ENCODE measurements around the gene LTBP3.
A peak's percentile ranks its signal among the peaks of the same experiment; 100 is the strongest.
"Not testable (repeated sequence)": the region's sequence is repeated elsewhere in the genome, so short reads cannot be mapped to it uniquely, and the experiment has no call there.

LTBP3 gene

GRCh38 chr11:65571420-65571819 lies 13.3 kb upstream of the LTBP3 start:
- peak overlapping the region; percentile 86 to 95 for H3K9ac ChIP-seq (ENCODE audit: low read length in 2 of 2)
- H3K4me3 ChIP-seq (ENCODE audit: low read length in 2 of 2): peak overlapping the region; percentile 96

GRCh38 chr11:65569973-65570918 lies 12.1 kb upstream of the LTBP3 start, which contains the start of gene ZNRD2:
ZNRD2 (plus strand) TSS chr11:65570477; CDS start chr11:65570492, 15 bp downstream.
- Histone ChIP-seq H3K27me3 (ENCODE audit: control insufficient read depth in 1 of 2, insufficient read depth in 2 of 2, low read length in 2 of 2) (no peaks in the 10 kb centered on the region), H3K9me3 (ENCODE audit: control insufficient read depth in 2 of 2, low read length in 2 of 2) (no peaks in the 10 kb centered on the region), H3K27ac (ENCODE audit: low read length) (peak within 1 kb of the TSS; percentile 92), H3K9ac (ENCODE audit: low read length in 2 of 2) (peak within 1 kb of the TSS; percentile 86 to 95), H3K4me3 (ENCODE audit: low read length in 2 of 2) (peak within 1 kb of the TSS; percentile 96), H3K36me3 (ENCODE audit: control insufficient read depth in 2 of 2, insufficient read depth in 2 of 2, low read length in 2 of 2) (peaks cover 5 to 7% of the 10 kb centered on the region in 2 donors), H3K4me1 (ENCODE audit: control insufficient read depth, insufficient read depth, low read length) (peaks cover 65% of the 10 kb centered on the region)

More at GRCh38 chr11:65571420-65571819, 13.3 kb upstream of the LTBP3 start:
- Histone ChIP-seq H3K27me3 (ENCODE audit: control insufficient read depth in 1 of 2, insufficient read depth in 2 of 2, low read length in 2 of 2) (no peaks in the 10 kb centered on the region), H3K9me3 (ENCODE audit: control insufficient read depth in 2 of 2, low read length in 2 of 2) (no peaks in the 10 kb centered on the region), H3K36me3 (ENCODE audit: control insufficient read depth in 2 of 2, insufficient read depth in 2 of 2, low read length in 2 of 2) (peaks cover 5 to 7% of the 10 kb centered on the region in 2 donors), H3K27ac (ENCODE audit: low read length) (peak overlapping the region; percentile 92), H3K4me1 (ENCODE audit: control insufficient read depth, insufficient read depth, low read length) (peaks cover 70% of the 10 kb centered on the region)

GRCh38 chr11:65569164-65569972 lies 11.2 kb upstream of the LTBP3 start:
- Histone ChIP-seq H3K4me1 (ENCODE audit: control insufficient read depth, insufficient read depth, low read length) (peaks cover 58% of the 10 kb centered on the region), H3K9ac (ENCODE audit: low read length in 2 of 2) (peak overlapping the region; percentile 86 to 95), H3K36me3 (ENCODE audit: control insufficient read depth in 2 of 2, insufficient read depth in 2 of 2, low read length in 2 of 2) (peaks cover 5 to 7% of the 10 kb centered on the region in 2 donors)

GRCh38 chr11:65565624-65566453 lies 7.7 kb upstream of the LTBP3 start:
- Histone ChIP-seq H3K27me3 (ENCODE audit: control insufficient read depth in 1 of 2, insufficient read depth in 2 of 2, low read length in 2 of 2) (no peaks in the 10 kb centered on the region), H3K36me3 (ENCODE audit: control insufficient read depth in 2 of 2, insufficient read depth in 2 of 2, low read length in 2 of 2) (peaks cover 3 to 7% of the 10 kb centered on the region in 2 donors), H3K4me3 (ENCODE audit: low read length in 2 of 2) (no peak overlapping the region), H3K9ac (ENCODE audit: low read length in 2 of 2) (no peak overlapping the region), H3K4me1 (ENCODE audit: control insufficient read depth, insufficient read depth, low read length) (peaks cover 36% of the 10 kb centered on the region), H3K27ac (ENCODE audit: low read length) (peak overlapping the region; percentile 41), H3K9me3 (ENCODE audit: control insufficient read depth in 2 of 2, low read length in 2 of 2) (no peaks in the 10 kb centered on the region)

More at GRCh38 chr11:65569164-65569972, 11.2 kb upstream of the LTBP3 start:
- no peaks in the 10 kb centered on the region for H3K9me3 ChIP-seq (ENCODE audit: control insufficient read depth in 2 of 2, low read length in 2 of 2)
- no peaks in the 10 kb centered on the region for H3K27me3 ChIP-seq (ENCODE audit: control insufficient read depth in 1 of 2, insufficient read depth in 2 of 2, low read length in 2 of 2)
- H3K4me3 ChIP-seq (ENCODE audit: low read length in 2 of 2): peak overlapping the region; percentile 96
- peak overlapping the region; percentile 92 for H3K27ac ChIP-seq (ENCODE audit: low read length)

GRCh38 chr11:65564879-65565559 lies 6.9 kb upstream of the LTBP3 start:
- Histone ChIP-seq H3K4me1 (ENCODE audit: control insufficient read depth, insufficient read depth, low read length) (peaks cover 39% of the 10 kb centered on the region), H3K27ac (ENCODE audit: low read length) (peak overlapping the region; percentile 41)
- H3K4me3 ChIP-seq (ENCODE audit: low read length in 2 of 2); H3K9ac ChIP-seq (ENCODE audit: low read length in 2 of 2); H3K36me3 ChIP-seq (ENCODE audit: control insufficient read depth in 2 of 2, insufficient read depth in 2 of 2, low read length in 2 of 2); H3K9me3 ChIP-seq (ENCODE audit: control insufficient read depth in 2 of 2, low read length in 2 of 2); H3K27me3 ChIP-seq (ENCODE audit: control insufficient read depth in 1 of 2, insufficient read depth in 2 of 2, low read length in 2 of 2): not testable (repeated sequence)

GRCh38 chr11:65563601-65564000 lies 5.4 kb upstream of the LTBP3 start:
- peaks cover 1 to 7% of the 10 kb centered on the region in 2 donors for H3K36me3 ChIP-seq (ENCODE audit: control insufficient read depth in 2 of 2, insufficient read depth in 2 of 2, low read length in 2 of 2)
- H3K27ac ChIP-seq (ENCODE audit: low read length): peak overlapping the region; percentile 31
- no peaks in the 10 kb centered on the region for H3K27me3 ChIP-seq (ENCODE audit: control insufficient read depth in 1 of 2, insufficient read depth in 2 of 2, low read length in 2 of 2)
- no peak overlapping the region for H3K4me3 ChIP-seq (ENCODE audit: low read length in 2 of 2)
- H3K9ac ChIP-seq (ENCODE audit: low read length in 2 of 2): peak overlapping the region in 1 of 2 donors; percentile 29
- no peaks in the 10 kb centered on the region for H3K9me3 ChIP-seq (ENCODE audit: control insufficient read depth in 2 of 2, low read length in 2 of 2)
- peaks cover 40% of the 10 kb centered on the region for H3K4me1 ChIP-seq (ENCODE audit: control insufficient read depth, insufficient read depth, low read length)

GRCh38 chr11:65562788-65563187 lies 4.6 kb upstream of the LTBP3 start:
- H3K9me3 ChIP-seq (ENCODE audit: control insufficient read depth in 2 of 2, low read length in 2 of 2): no peaks in the 10 kb centered on the region
- H3K36me3 ChIP-seq (ENCODE audit: control insufficient read depth in 2 of 2, insufficient read depth in 2 of 2, low read length in 2 of 2): peaks cover 0 to 2% of the 10 kb centered on the region in 2 donors
- H3K4me3 ChIP-seq (ENCODE audit: low read length in 2 of 2): no peak overlapping the region
- peaks cover 33% of the 10 kb centered on the region for H3K4me1 ChIP-seq (ENCODE audit: control insufficient read depth, insufficient read depth, low read length)
- H3K27ac ChIP-seq (ENCODE audit: low read length): peak overlapping the region; percentile 31
- peak overlapping the region in 1 of 2 donors; percentile 13 for H3K9ac ChIP-seq (ENCODE audit: low read length in 2 of 2)
- no peaks in the 10 kb centered on the region for H3K27me3 ChIP-seq (ENCODE audit: control insufficient read depth in 1 of 2, insufficient read depth in 2 of 2, low read length in 2 of 2)

- peaks cover 36% of the 10 kb centered on the region for H3K4me1 ChIP-seq (ENCODE audit: control insufficient read depth, insufficient read depth, low read length)
Observed at GRCh38 chr11:65562020-65562419, 3.9 kb upstream of the LTBP3 start.

GRCh38 chr11:65560555-65561418 lies 2.6 kb upstream of the LTBP3 start:
- no peaks in the 10 kb centered on the region for H3K36me3 ChIP-seq (ENCODE audit: control insufficient read depth in 2 of 2, insufficient read depth in 2 of 2, low read length in 2 of 2)
- H3K4me3 ChIP-seq (ENCODE audit: low read length in 2 of 2): peak overlapping the region in 1 of 2 donors; percentile 8
- peak overlapping the region; percentile 97 for H3K27ac ChIP-seq (ENCODE audit: low read length)
- no peaks in the 10 kb centered on the region for H3K9me3 ChIP-seq (ENCODE audit: control insufficient read depth in 2 of 2, low read length in 2 of 2)
- peak overlapping the region; percentile 12 to 36 for H3K9ac ChIP-seq (ENCODE audit: low read length in 2 of 2)
- H3K4me1 ChIP-seq (ENCODE audit: control insufficient read depth, insufficient read depth, low read length): peaks cover 46% of the 10 kb centered on the region
- H3K27me3 ChIP-seq (ENCODE audit: control insufficient read depth in 1 of 2, insufficient read depth in 2 of 2, low read length in 2 of 2): no peaks in the 10 kb centered on the region

More at GRCh38 chr11:65562020-65562419, 3.9 kb upstream of the LTBP3 start:
- Histone ChIP-seq H3K9me3 (ENCODE audit: control insufficient read depth in 2 of 2, low read length in 2 of 2) (no peaks in the 10 kb centered on the region), H3K27ac (ENCODE audit: low read length) (no peak overlapping the region), H3K27me3 (ENCODE audit: control insufficient read depth in 1 of 2, insufficient read depth in 2 of 2, low read length in 2 of 2) (no peaks in the 10 kb centered on the region), H3K9ac (ENCODE audit: low read length in 2 of 2) (no peak overlapping the region), H3K36me3 (ENCODE audit: control insufficient read depth in 2 of 2, insufficient read depth in 2 of 2, low read length in 2 of 2) (peaks cover 0 to 2% of the 10 kb centered on the region in 2 donors), H3K4me3 (ENCODE audit: low read length in 2 of 2) (no peak overlapping the region)

Data from stomach smooth muscle (tissue), 2 donors.